ENCODE results near the gene IGF1R. TPM values are rescaled to one million over a fixed set of nuclear protein-coding genes. Genes with fewer than 3 reads are reported as not detected.

Gene IGF1R
- total RNA-seq, 6 donors from 2014 or later, result 31.0 to 142 (median 63.8) TPM

GRCh38 chr15:98853617-98854420, 205.5 kb downstream of the IGF1R start:
- WGBS, 2 donors, result 55 to 59% methylated on average over 17 to 18 of the region's 18 CpGs
- DNase-seq, result peak; percentile 62 to 70
- no peak for TF ChIP-seq EP300 (IDR thresholded peaks at IDR 0.05)
- no peak for TF ChIP-seq CTCF (IDR thresholded peaks at IDR 0.05)
- no peak for TF ChIP-seq POLR2AphosphoS5 (IDR thresholded peaks at IDR 0.05)
- TF ChIP-seq POLR2A (IDR thresholded peaks at IDR 0.05), result no peak
- Histone ChIP-seq H3K27me3 (no peaks in the 10 kb centered on the region), H3K36me3 (no peaks in the 10 kb centered on the region), H3K4me1 (peaks cover 56 to 75% (median 63%) of the 10 kb centered on the region in 4 donors), H3K27ac (peak overlapping the region; percentile 79 to 92 (median 86)), H3K4me3 (peak overlapping the region in 3 of 4 donors; percentile 45 to 62 (median 61)), H3K9me3 (no peaks in the 10 kb centered on the region)
- no peak for ATAC-seq (ENCODE audit: low FRiP score in 2 of 2)

DNA sequence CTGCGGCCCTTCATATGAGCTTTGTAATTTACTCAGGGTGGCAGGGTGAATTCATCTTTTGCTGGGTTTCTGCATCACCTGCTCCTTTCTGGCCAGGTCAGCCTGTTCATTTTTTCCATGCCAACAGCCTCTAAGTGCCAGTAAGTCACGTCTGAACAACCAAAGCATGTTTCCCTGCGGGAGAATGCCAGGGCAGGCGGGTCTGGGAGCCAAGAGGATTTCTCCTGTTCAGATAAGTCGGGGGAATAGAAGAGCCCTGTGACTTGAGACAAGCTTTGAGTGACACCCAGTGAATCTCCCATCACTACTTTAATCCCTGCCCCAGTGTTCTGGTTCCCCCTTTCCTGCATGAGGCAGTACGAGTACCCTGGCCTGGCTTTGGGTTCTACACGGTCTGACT, 206.2 kb downstream of the IGF1R start:
- peaks cover 58 to 82% (median 65%) of the 10 kb centered on the region in 4 donors for H3K4me1 ChIP-seq
- H3K9me3 ChIP-seq, result no peaks in the 10 kb centered on the region
- DNase-seq (no peak), ATAC-seq (ENCODE audit: low FRiP score in 2 of 2) (no peak)
- H3K36me3 ChIP-seq, result no peaks in the 10 kb centered on the region
- 60 to 66% methylated on average over 4 to 7 of the region's 7 CpGs for WGBS, 2 donors
- no peak overlapping the region for H3K4me3 ChIP-seq
- TF ChIP-seq POLR2A (IDR thresholded peaks at IDR 0.05) (no peak), CTCF (IDR thresholded peaks at IDR 0.05) (no peak), POLR2AphosphoS5 (IDR thresholded peaks at IDR 0.05) (no peak), EP300 (IDR thresholded peaks at IDR 0.05) (no peak)
- no peaks in the 10 kb centered on the region for H3K27me3 ChIP-seq
- peak overlapping the region in 3 of 4 donors; percentile 81 to 92 (median 90) for H3K27ac ChIP-seq

DNA sequence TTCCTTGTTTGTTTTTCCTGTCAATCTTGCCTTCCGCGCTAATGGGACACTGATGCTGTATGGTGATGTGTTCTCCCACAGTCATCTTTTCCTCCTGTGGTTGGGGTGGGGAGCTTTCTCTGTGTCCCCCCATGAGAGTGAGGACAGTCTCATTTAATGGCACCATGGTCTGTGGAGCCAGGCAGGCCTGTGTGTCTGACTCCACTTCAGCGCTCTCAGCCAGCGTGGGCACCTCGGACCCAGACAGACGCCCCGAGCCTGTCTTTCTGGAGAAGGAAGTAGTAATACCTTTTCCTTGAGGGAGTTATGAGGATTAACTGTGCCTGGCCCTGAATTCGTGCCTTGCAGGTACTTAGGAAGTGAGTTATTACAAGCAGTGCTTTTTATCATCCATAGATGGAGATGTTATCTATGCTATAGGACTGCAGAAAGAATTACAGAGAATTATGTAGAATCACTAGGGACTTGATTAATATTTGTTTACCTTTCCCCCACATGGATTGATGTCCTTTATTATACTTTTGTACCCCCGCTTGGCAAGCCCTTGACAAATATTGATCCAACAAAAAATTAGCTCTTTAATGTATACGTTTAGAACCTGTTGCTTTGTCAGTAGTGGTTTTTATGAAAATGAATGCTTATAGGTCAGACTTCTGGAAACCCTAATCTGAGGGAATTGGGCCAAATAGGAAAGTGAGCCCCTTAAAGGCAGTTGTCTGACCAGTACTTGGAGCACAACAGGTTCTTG, 206.9 kb downstream of the IGF1R start:
- 76 to 86% methylated on average over 10 of the region's 10 CpGs for whole genome bisulfite sequencing, 2 donors
- H3K4me3 ChIP-seq, result no peak overlapping the region
- no peaks in the 10 kb centered on the region for H3K27me3 ChIP-seq
- no peaks in the 10 kb centered on the region for H3K9me3 ChIP-seq
- no peak for ATAC-seq (ENCODE audit: low FRiP score in 2 of 2)
- peaks cover 60 to 81% (median 69%) of the 10 kb centered on the region in 4 donors for H3K4me1 ChIP-seq
- peak in 1 of 2 donors; percentile 25 for DNase-seq
- H3K27ac ChIP-seq, result peak overlapping the region in 3 of 4 donors; percentile 81 to 92 (median 90)
- no peak for TF ChIP-seq EP300 (IDR thresholded peaks at IDR 0.05)
- TF ChIP-seq POLR2A (IDR thresholded peaks at IDR 0.05), result no peak
- TF ChIP-seq POLR2AphosphoS5 (IDR thresholded peaks at IDR 0.05), result no peak
- TF ChIP-seq CTCF (IDR thresholded peaks at IDR 0.05), result no peak
- H3K36me3 ChIP-seq, result no peaks in the 10 kb centered on the region

DNA sequence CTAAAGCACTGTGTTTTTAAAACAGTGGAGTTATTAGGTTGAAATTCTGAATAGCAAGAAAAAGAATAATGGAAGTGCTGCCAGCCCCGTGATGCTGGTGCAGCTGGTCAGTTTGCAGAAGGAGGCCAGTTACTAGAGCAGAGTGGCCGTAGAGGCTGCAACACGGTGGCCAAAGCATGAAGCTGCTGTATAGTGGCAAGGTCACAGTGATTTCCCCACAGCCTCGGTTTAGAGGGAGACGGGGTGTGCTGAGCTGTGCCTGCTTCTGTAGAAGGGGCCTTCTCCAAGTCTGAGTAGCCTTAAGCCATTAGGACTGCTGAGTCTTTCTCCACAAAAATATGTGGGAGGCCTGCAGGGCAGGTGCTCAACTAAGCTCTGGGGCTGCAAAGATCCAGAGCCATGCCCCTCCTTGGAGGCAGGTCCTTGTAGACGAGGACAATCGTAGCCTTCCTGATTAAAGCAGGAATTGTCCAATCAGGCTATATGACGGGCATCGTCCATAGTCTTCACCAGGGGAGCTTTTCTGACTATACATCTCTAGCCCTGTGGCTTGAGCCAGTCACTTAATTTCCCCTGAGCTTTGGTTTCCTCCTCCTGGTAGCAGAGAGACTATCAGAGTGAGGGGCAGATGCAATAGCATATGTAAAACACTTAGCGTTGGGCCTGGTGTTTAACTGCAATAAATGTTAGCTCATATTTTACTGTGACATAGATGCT, 207.6 kb downstream of the IGF1R start:
- H3K36me3 ChIP-seq, result no peaks in the 10 kb centered on the region
- WGBS, 2 donors, result 67 to 82% methylated on average over 8 to 10 of the region's 10 CpGs
- no peak overlapping the region for H3K4me3 ChIP-seq
- DNase-seq (no peak), ATAC-seq (ENCODE audit: low FRiP score in 2 of 2) (no peak)
- H3K27ac ChIP-seq, result peak overlapping the region in 3 of 4 donors; percentile 23 to 92 (median 27)
- H3K9me3 ChIP-seq, result no peaks in the 10 kb centered on the region
- TF ChIP-seq POLR2AphosphoS5 (IDR thresholded peaks at IDR 0.05), result no peak
- no peak for TF ChIP-seq EP300 (IDR thresholded peaks at IDR 0.05)
- no peak for TF ChIP-seq POLR2A (IDR thresholded peaks at IDR 0.05)
- no peak for TF ChIP-seq CTCF (IDR thresholded peaks at IDR 0.05)
- H3K4me1 ChIP-seq, result peaks cover 58 to 81% (median 68%) of the 10 kb centered on the region in 4 donors
- H3K27me3 ChIP-seq, result no peaks in the 10 kb centered on the region
